ENCODE data around the gene PRRX2.

DNA sequence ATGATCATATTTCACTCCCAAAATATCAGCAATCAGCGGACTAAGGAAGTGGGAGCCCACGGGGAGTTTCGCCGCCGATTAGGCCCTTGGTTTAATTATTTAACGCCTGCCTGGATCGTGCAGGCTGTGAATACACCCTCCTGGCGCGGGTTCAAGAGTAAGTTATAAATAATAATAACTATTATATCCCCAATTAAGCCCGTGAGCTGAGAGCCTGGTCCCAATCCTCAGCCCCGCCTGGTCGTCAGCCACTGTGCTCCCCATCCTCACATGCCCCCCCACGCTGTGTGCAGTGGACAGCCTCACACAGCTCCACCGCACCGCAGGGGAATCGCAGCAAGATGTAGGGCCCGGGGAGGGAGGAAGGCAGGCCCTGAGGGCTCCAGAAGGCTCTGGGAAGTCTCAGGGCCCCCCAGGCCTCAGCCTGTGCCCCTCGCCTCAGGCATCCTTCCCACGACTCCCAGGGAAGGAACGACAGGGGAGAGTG lies 10.8 kb upstream of the PRRX2 start:
- no peak for TF ChIP-seq ZNF274 (IDR thresholded peaks at IDR 0.05; ENCODE audit: borderline replicate concordance, low read depth, low read length)
- TF ChIP-seq ELF4 (CRISPR knock-in tag; IDR thresholded peaks at IDR 0.05), result no peak
- TF ChIP-seq GTF2F1 (IDR thresholded peaks at IDR 0.05; ENCODE audit: low read depth, low read length), result no peak
- TF ChIP-seq CHD1 (IDR thresholded peaks at IDR 0.05; ENCODE audit: low read length), result no peak
- TF ChIP-seq, protein P1, sequence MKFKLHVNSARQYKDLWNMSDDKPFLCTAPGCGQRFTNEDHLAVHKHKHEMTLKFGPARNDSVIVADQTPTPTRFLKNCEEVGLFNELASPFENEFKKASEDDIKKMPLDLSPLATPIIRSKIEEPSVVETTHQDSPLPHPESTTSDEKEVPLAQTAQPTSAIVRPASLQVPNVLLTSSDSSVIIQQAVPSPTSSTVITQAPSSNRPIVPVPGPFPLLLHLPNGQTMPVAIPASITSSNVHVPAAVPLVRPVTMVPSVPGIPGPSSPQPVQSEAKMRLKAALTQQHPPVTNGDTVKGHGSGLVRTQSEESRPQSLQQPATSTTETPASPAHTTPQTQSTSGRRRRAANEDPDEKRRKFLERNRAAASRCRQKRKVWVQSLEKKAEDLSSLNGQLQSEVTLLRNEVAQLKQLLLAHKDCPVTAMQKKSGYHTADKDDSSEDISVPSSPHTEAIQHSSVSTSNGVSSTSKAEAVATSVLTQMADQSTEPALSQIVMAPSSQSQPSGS (CRISPR knock-in tag; IDR thresholded peaks at IDR 0.05), result no peak
- no peak for TF ChIP-seq ZKSCAN1 (IDR thresholded peaks at IDR 0.05; ENCODE audit: low read depth, low read length)
- no peak for TF ChIP-seq SP1 (CRISPR knock-in tag; IDR thresholded peaks at IDR 0.05)
- TF ChIP-seq, protein P2, sequence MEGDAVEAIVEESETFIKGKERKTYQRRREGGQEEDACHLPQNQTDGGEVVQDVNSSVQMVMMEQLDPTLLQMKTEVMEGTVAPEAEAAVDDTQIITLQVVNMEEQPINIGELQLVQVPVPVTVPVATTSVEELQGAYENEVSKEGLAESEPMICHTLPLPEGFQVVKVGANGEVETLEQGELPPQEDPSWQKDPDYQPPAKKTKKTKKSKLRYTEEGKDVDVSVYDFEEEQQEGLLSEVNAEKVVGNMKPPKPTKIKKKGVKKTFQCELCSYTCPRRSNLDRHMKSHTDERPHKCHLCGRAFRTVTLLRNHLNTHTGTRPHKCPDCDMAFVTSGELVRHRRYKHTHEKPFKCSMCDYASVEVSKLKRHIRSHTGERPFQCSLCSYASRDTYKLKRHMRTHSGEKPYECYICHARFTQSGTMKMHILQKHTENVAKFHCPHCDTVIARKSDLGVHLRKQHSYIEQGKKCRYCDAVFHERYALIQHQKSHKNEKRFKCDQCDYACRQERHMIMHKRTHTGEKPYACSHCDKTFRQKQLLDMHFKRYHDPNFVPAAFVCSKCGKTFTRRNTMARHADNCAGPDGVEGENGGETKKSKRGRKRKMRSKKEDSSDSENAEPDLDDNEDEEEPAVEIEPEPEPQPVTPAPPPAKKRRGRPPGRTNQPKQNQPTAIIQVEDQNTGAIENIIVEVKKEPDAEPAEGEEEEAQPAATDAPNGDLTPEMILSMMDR (IDR thresholded peaks at IDR 0.05 in 2 of 3, conservative IDR thresholded peaks at IDR 0.05 in 1 of 3; ENCODE audit: insufficient read depth in 2 of 3, low read depth in 1 of 3, low read length in 3 of 3), result no peak

All from K562 (cell line).